ENCODE data around the gene CATSPER1. TPM values are rescaled to one million over a fixed set of nuclear protein-coding genes. Genes with fewer than 3 reads are reported as not detected.

The CATSPER1 gene
- total RNA-seq, 2 donors from 2014 or later: not detected

GRCh38 chr11:66061268-66061667 is 35.0 kb upstream of the CATSPER1 start:
- Mint-ChIP-seq H3K27me3 (ENCODE audit: insufficient read depth) (no peaks in the 10 kb centered on the region), H3K4me1 (no peaks in the 10 kb centered on the region), H3K4me3 (no peak overlapping the region), H3K27ac (no peak overlapping the region), H3K9me3 (peaks cover 1% of the 10 kb centered on the region), H3K36me3 (ENCODE audit: low read depth) (peaks cover 87% of the 10 kb centered on the region)
- no peak overlapping the region for H3K4me3 ChIP-seq (ENCODE audit: low read length)
- H3K9me3 ChIP-seq (ENCODE audit: control insufficient read depth, low read length): peaks cover 24% of the 10 kb centered on the region
- 97 to 99% methylated on average over 6 of the region's 6 CpGs for WGBS, 2 experiments (ENCODE audit: insufficient coverage in 1 of 2, insufficient read length in 1 of 2)
- no peak for DNase-seq
- no peak overlapping the region for H3K27ac ChIP-seq (ENCODE audit: low read depth, low read length)
- H3K9ac ChIP-seq (ENCODE audit: extremely low read depth, low read length, poor library complexity, severe bottlenecking): no peak overlapping the region
- no peak for TF ChIP-seq CTCF (conservative IDR thresholded peaks at IDR 0.05)
- H3K4me1 ChIP-seq (ENCODE audit: control insufficient read depth, insufficient read depth, low read length): no peaks in the 10 kb centered on the region
- no peaks in the 10 kb centered on the region for H3K27me3 ChIP-seq (ENCODE audit: control insufficient read depth, insufficient read depth, low read length, poor library complexity, severe bottlenecking)
- peaks cover 97% of the 10 kb centered on the region for H3K36me3 ChIP-seq (ENCODE audit: control insufficient read depth, insufficient read depth, low read length)

GRCh38 chr11:66059966-66060680 is 33.8 kb upstream of the CATSPER1 start:
- Mint-ChIP-seq H3K4me1 (no peaks in the 10 kb centered on the region), H3K4me3 (no peak overlapping the region), H3K27me3 (ENCODE audit: insufficient read depth) (no peaks in the 10 kb centered on the region), H3K36me3 (ENCODE audit: low read depth) (peaks cover 88% of the 10 kb centered on the region), H3K9me3 (peaks cover 1% of the 10 kb centered on the region), H3K27ac (no peak overlapping the region)
- Histone ChIP-seq H3K27ac (ENCODE audit: low read depth, low read length) (no peak overlapping the region), H3K4me1 (ENCODE audit: control insufficient read depth, insufficient read depth, low read length) (no peaks in the 10 kb centered on the region), H3K4me3 (ENCODE audit: low read length) (no peak overlapping the region), H3K9ac (ENCODE audit: extremely low read depth, low read length, poor library complexity, severe bottlenecking) (no peak overlapping the region), H3K9me3 (ENCODE audit: control insufficient read depth, low read length) (peaks cover 21% of the 10 kb centered on the region), H3K36me3 (ENCODE audit: control insufficient read depth, insufficient read depth, low read length) (peaks cover 96% of the 10 kb centered on the region), H3K27me3 (ENCODE audit: control insufficient read depth, insufficient read depth, low read length, poor library complexity, severe bottlenecking) (no peaks in the 10 kb centered on the region)
- DNase-seq: no peak
- no peak for TF ChIP-seq CTCF (conservative IDR thresholded peaks at IDR 0.05)
- WGBS, 2 experiments (ENCODE audit: insufficient coverage in 1 of 2, insufficient read length in 1 of 2): 84 to 86% methylated on average over 7 to 8 of the region's 8 CpGs

GRCh38 chr11:66056501-66056900 is 30.2 kb upstream of the CATSPER1 start:
- Histone ChIP-seq H3K4me1 (ENCODE audit: control insufficient read depth, insufficient read depth, low read length) (no peaks in the 10 kb centered on the region), H3K9ac (ENCODE audit: extremely low read depth, low read length, poor library complexity, severe bottlenecking) (no peak overlapping the region), H3K27ac (ENCODE audit: low read depth, low read length) (no peak overlapping the region), H3K9me3 (ENCODE audit: control insufficient read depth, low read length) (no peaks in the 10 kb centered on the region), H3K4me3 (ENCODE audit: low read length) (no peak overlapping the region), H3K36me3 (ENCODE audit: control insufficient read depth, insufficient read depth, low read length) (peaks cover 77% of the 10 kb centered on the region), H3K27me3 (ENCODE audit: control insufficient read depth, insufficient read depth, low read length, poor library complexity, severe bottlenecking) (no peaks in the 10 kb centered on the region)
- Mint-ChIP-seq H3K27me3 (ENCODE audit: insufficient read depth) (no peaks in the 10 kb centered on the region), H3K4me3 (no peak overlapping the region), H3K36me3 (ENCODE audit: low read depth) (peaks cover 69% of the 10 kb centered on the region), H3K27ac (no peak overlapping the region), H3K9me3 (no peaks in the 10 kb centered on the region), H3K4me1 (peaks cover 7% of the 10 kb centered on the region)
- TF ChIP-seq CTCF (conservative IDR thresholded peaks at IDR 0.05): no peak
- 91 to 96% methylated on average over 3 to 7 of the region's 7 CpGs for WGBS, 2 experiments (ENCODE audit: insufficient coverage in 1 of 2, insufficient read length in 1 of 2)
- no peak for DNase-seq
